ENCODE results near the gene SLC16A3.
"Not testable (repeated sequence)": the region's sequence is repeated elsewhere in the genome, so short reads cannot be mapped to it uniquely, and the experiment has no call there.

SLC16A3 gene

GRCh38 chr17:82247856-82248671 lies 19.2 kb downstream of the SLC16A3 start:
- DNase-seq: no peak

GRCh38 chr17:82248815-82249674 lies 20.2 kb downstream of the SLC16A3 start:
- DNase-seq: no peak

DNA sequence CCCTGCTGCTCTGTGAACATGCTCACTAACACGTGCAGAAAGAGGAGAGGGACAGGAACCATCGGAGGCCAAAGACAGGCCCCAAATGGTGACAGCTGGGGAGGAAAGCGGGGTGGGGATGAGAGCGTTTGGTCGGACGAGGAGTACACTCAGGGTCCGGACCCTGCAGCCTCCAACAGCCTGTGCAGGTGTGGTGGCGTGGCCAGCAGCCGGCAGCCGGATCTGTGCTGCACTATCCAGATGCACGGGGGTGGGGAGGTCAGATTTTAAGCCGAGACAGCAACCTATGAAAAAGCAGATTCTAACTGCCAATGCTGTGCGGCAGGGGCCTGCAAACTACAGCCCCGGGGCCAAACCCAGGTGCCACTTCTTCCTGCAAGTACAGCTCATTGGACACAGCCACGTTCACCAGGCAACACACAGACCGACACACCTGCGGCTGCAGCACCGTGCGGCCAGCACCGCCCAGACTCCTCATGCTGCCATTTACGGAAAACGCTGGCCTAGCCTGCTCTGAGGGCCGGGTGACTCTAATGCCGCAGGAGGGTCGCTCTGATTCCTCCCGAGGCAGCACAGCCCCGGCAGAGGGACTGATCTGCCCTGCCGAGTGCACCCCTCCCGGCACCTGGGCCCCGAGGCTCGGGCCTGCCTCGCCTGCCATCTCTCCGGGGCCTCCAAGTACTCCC lies 21.2 kb downstream of the SLC16A3 start:
- no peak for DNase-seq

DNA sequence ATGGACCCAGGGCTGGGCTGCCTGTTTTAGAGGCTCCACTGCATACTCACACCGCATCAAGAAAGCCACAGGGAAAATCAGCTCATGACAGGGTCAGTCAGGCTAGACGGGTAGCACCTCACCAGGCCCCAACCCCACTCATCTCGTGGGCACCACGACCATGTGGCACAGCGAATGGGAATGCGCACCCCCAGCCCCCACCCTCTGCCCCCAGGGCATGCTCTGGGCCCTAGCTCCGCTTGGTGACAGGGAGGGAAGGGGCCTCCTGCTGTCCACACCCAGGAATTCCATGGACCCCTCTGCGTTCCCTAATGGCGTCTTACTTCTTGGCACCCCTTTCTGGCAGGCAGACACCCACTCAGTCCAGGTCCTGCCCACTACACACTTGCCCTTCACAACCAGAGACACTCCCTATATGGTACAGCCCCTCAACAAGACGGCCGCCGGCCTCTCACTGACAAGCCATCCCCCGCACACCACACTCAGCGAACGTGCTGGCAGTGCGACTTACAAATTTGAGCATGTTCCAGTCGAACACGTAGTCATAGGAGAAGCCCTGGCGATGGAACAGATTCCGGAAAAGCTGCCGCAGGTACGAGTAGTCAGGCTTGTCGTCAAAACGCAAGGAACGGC lies 22.1 kb downstream of the SLC16A3 start:
- no peak for DNase-seq

- no peak for DNase-seq
Observed at GRCh38 chr17:82252511-82253178, 23.8 kb downstream of the SLC16A3 start.

DNA sequence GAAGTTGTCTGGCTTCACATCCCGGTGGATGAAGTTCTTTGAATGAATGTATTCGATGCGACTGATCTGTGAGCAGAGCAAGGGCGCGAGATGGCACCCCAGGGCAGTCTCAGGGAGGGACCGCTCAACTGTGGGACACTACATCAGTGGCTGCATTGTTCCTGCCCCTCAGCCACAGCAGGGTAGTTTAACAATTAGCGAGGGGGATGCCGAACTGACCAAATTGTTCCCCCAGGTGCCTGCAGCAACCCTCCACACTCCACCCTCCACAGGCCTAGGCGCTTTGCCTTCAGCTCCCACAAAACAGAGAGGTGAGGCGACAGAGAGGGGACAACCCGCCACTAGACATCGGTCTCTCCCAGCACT lies 24.3 kb downstream of the SLC16A3 start:
- DNase-seq: no peak

GRCh38 chr17:82254096-82254495 lies 25.3 kb downstream of the SLC16A3 start:
- not testable (repeated sequence) for DNase-seq

GRCh38 chr17:82254746-82255145 lies 25.9 kb downstream of the SLC16A3 start:
- not testable (repeated sequence) for DNase-seq

DNA sequence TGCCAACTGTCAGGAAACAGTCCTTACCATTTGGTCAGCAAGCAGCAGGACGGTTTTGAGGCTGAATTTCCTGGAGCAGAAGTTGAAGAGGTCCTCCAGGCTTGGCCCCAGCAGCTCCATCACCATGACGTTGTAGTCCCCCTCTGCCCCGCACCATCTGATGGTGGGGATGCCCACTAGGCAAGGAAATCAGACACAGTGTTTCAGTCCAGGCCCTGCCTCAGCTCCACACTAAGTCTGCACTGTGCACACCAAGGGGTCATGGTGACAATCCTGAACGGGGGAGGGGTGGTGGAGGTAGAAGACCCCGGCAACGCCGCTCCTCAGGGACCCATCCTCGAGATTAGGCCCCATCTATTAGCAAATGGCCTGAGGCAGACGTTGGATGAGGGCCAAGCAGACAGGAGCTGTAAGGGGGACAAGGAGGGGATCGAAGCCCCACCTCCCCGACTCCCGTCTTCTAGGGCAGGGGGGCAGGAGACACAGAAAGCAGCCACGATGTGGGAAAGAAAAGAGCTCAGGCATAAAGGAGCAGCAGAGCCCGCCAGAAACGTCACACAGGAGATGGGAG lies 26.6 kb downstream of the SLC16A3 start:
- no peak for DNase-seq

GRCh38 chr17:82256242-82256885 lies 27.5 kb downstream of the SLC16A3 start:
- no peak for DNase-seq

- peak in 1 of 2 experiments; percentile 9 for DNase-seq
Observed at GRCh38 chr17:82257473-82257872, 28.6 kb downstream of the SLC16A3 start.

GRCh38 chr17:82258555-82258954 lies 29.7 kb downstream of the SLC16A3 start:
- no peak for DNase-seq

- DNase-seq: not testable (repeated sequence)
Observed at GRCh38 chr17:82259972-82260961, 31.4 kb downstream of the SLC16A3 start.

DNA sequence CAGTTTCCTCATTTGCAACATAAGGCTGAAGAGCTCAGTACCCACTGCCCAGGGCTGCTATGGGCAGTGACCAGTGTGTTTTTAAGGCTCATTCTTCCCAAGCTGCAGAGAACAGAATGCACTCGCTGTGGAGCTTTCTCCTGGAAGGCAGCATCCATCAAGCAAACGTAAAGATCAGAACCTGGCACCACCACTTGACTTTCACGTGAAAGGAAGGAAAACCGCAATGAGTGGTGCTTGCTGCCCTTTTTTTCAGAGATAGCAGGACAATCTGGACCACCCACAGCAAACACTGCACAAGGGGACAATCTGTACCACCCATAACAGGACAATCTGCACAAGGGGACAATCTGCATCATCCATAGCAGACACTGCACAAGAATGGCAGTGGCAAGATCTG lies 33.5 kb downstream of the SLC16A3 start:
- no peak for DNase-seq

DNA sequence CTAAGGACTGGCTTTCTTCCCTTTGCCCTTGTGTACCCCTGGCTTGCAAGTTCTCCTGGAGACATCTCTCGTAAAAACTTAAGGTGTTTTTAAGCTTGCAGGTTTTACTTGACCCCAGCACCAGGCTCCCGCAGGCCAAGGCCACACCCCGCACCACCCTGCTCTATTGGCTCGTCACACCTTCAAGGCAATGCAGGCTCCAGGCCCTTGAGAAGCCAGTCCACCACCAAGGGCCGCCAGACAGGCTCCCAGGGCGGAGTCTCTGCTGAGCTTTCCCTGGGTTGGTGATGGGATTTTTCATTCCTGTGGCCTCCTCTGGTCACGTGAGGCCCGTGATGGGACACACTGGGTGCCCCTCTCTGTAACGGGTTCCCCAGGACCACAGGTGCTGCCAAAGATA lies 34.8 kb downstream of the SLC16A3 start:
- no peak for DNase-seq

GRCh38 chr17:82266142-82266541 lies 37.3 kb downstream of the SLC16A3 start:
- no peak for DNase-seq

- DNase-seq: no peak
Observed at GRCh38 chr17:82267575-82268379, 38.9 kb downstream of the SLC16A3 start.

DNA sequence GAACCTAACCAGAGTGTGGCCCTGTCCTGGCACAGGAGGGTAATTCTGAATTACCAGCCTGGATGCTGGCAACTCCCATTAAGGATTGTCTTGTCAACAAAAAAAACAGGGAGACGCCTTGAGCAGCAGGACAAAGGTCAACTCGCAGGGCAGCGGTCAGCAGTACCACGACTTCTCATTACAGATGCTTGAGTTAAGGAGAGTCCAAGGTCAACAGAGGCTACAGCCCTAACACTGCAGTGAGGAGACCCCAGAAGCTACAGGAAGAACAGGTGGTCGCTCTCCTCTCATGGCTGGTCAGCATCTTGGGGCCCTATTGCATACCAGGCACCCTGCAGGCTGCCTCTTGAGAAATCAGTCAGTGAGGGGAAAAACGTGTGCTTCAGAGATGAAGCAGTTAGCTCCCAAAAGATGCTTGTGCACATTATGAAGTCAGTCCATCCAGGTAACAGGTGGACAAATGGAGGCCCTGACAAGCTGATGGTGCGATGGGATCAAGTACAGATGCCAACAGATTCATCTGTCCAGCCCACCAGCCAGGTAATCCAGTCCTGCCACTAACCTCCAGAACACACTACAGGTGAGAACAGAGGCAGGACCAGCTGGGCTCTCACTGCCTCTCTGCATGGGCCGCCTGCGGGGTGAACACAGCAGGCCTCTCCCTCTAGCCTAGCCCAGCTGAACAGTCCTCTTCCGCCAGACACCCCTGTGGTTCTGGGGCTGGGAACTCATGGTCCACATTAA lies 40.5 kb downstream of the SLC16A3 start:
- no peak for DNase-seq
